NCI-H2196 treated with DMSO at 0.1 percent for 48 hours (cell line): Measurements from ENCODE around the gene GPC1.
"Not testable (repeated sequence)": the region's sequence is repeated elsewhere in the genome, so short reads cannot be mapped to it uniquely, and the experiment has no call there.

Experiments
- DNase-seq: peaks from one replicate; lab custom pipeline; 2025; ENCODE audit not compliant: unreplicated experiment; lab: John Stamatoyannopoulos, UW

The GPC1 gene

DNA sequence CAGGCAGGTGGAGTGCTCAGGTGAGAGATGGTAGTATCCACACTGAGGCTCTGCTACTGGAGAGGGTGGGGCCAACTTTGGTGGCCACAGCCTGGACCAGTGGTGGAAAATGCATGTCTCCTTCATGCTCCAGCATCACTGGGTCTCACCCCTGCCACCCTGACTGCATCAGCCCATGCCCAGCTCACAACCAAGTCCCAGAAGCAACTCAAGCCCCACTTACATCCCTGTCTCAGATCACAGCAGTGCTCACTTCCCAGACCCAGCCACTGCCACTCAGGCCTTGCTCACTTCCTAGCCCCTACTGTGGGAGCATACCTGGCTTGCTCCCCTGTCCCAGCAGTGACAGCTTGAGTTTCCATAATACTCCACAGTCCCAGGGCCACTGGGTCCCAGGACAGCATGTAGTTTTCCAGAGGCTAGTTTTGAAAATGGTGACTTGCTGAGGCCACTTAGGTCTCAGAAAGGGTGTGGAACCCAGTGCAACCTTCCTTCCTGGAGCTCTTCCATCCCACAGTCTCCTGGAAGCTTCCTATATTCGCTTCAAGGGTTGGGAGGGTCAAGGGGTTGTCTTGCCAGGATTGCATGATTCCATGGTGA lies 58.8 kb downstream of the GPC1 start:
- DNase-seq = no peak

- DNase-seq = not testable (repeated sequence)
Observed at GRCh38 chr2:240494942-240495341, 59.5 kb downstream of the GPC1 start.

- DNase-seq = not testable (repeated sequence)
Observed at GRCh38 chr2:240497082-240497481, 61.6 kb downstream of the GPC1 start.

DNA sequence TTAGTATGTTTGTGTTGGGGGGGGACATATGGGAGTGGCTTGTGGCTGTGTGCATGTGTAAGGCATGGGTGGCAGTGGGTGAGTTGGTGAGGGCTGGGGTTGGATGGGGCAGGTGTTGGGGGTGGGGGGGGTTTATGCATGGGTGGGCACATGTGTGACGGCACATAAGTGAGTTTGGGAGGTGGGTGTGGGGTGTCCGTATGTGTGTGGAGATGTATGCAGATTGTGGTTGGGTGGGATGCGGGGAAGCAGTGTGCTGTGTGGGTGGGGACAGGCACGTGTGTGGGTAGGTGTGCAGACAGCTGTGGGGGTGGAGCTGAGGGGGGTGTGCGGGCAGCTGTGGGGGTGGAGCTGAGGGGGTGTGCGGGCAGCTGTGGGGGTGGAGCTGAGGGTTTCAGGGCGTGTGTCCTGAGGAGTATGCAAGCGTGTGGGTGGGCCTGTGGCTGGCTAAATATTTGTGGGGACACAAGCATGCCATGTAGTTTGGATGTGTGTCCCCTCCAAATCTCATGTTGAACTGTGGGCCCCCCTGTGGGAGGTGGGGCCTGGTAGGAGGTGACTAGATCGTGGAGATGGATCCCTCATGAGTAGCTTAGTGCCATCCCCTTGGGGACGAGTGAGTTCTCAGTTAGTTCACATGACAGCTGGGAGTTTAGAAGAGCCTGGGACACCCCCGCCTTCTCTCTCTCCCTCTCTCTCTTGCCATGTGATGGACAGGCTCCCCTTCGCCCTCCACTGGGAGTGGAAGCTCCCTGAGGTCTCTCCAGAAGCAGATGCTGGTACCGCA lies 62.9 kb downstream of the GPC1 start:
- DNase-seq = no peak

- no peak for DNase-seq
Observed at GRCh38 chr2:240498958-240499260, 63.4 kb downstream of the GPC1 start.

DNA sequence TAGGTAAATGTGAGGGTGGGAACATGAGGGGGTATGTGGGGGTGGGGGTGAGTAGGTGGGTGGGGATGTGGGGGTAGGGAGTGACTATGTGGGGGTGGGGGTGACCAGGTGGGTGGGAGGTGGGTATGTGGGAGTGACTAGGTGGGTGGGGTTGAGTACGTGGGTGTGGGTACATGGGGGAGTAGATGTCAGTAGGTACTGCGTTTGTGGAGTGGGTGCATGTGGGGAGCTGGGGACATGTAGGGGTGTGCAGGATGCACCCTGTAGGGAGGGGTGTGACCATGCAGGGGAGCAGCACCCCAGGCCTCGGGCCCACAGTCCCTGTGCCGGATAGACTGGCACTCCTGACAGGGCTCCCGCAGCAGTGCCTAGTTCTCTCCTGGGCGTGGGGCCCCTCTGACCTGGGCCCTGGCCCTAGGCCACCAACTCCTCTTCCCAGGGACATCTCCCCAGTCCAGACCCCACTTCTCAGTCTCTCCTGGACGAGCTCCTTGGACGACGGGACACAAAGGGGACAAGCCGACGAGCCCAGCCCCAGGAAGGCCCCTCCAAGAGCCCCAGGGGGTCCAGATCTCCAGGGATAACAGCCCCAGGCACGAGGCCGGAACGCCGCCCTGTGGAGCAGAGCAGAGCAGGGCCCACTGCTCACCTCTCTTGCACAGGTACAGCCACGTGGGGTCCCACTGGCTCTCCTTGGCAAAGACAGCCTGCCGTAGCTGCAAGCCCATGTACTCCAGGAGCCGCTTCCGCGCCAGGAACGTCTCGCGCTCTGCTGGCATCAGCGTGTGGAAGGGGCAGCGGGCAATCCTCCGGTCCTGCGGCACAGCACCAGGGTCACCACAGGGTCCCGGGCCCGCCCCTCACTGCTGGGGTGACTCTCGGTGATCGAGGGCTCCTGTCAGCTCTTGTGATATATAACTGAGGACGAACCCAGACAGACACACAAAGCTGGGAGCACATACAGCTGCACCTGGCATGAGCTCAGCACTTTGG lies 64.1 kb downstream of the GPC1 start:
- DNase-seq = no peak

- no peak for DNase-seq
Observed at GRCh38 chr2:240500561-240501423, 65.3 kb downstream of the GPC1 start.

DNA sequence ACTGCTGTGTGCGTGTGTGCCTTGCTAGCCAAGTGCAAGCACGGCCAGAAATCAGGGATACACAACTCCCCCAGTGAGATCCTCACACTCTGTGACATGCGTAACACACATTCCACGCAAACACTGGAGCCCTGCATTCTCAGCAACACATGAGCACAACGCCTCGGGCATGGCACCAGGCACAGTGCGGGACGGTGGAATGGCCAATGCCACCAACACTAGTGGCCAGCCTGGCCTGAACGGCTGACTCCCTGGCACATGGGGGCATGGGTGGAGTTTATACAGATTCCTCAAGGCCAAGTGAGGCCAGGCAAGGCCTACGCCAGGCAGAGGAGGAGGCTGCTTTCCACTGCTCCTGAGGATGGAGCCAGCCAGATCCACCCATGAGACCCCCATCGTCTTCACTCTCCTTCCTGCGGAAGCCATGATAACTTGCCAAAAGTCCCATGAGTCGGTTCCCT lies 66.1 kb downstream of the GPC1 start:
- DNase-seq = no peak

DNA sequence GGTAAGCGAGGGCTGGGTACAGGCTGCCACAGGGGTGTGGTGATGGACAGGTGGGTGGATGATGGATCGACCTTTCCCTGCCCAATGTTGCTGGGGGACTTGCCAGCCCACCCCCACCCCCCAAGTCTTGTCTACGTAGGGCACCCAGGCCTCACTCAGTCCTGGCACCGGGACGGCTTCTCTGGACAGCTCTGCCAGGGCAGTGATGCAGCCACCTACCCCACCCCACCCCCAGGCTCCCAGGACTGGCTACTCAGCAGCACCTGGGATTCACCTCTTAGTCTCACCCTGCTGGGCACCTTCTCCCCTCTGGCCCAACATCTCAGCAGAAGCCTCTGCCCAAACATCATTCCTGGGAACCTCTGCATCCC lies 66.6 kb downstream of the GPC1 start:
- DNase-seq = no peak

DNA sequence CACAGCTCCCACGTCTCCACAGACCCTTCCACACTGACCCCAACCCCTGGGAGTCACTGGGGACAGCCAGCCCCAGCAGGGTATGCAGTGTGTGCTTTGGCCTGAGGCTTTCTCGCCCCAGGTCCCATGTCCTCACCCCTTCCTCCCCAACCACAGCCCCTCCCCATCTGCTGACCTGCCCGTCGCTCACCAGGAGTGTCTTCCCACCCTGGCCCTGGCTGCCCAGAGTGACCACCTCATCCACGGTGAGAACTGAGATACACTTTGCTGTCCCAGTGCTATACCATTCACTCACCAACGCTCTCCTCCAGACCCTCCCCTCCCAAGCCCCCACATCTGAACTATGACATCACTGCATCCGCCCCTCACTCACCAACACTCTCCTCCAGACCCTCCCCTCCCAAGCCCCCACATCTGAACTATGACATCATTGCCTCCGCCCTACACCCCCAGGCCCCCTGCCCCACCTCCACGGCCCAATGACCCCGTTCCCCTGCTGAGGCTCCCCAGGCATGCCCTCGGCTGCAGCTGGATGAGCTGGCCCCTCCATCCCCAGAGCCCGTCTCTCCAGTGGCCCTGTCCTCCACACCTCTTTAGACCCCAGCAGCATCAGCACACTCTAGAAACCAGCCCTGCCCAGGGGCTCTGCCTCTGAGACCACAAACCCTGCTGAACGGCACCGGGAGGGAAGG lies 67.1 kb downstream of the GPC1 start:
- no peak for DNase-seq

- no peak for DNase-seq
Observed at GRCh38 chr2:240503375-240503774, 67.9 kb downstream of the GPC1 start.

- no peak for DNase-seq
Observed at GRCh38 chr2:240503848-240504247, 68.4 kb downstream of the GPC1 start.

DNA sequence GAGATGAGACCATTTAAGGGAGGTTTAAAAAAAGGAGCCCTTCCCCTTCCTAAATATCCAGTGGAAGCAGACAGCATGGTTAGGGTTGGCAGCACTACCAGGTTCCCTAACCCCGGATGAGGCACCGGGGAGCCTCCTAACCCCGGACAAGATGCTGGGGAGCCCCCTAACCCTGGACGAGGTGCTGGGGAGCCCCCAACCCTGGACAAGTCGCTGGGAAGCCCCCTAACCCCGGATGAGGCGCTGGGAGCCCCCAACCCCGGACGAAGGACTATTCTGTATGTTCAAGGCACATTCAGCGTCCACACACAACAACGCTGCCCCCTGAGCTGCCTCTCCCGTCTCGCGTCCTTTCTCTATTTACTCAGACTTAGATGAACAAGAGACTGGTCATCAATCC lies 70.4 kb downstream of the GPC1 start:
- no peak for DNase-seq

GRCh38 chr2:240506406-240507059 lies 71.1 kb downstream of the GPC1 start:
- DNase-seq = no peak

DNA sequence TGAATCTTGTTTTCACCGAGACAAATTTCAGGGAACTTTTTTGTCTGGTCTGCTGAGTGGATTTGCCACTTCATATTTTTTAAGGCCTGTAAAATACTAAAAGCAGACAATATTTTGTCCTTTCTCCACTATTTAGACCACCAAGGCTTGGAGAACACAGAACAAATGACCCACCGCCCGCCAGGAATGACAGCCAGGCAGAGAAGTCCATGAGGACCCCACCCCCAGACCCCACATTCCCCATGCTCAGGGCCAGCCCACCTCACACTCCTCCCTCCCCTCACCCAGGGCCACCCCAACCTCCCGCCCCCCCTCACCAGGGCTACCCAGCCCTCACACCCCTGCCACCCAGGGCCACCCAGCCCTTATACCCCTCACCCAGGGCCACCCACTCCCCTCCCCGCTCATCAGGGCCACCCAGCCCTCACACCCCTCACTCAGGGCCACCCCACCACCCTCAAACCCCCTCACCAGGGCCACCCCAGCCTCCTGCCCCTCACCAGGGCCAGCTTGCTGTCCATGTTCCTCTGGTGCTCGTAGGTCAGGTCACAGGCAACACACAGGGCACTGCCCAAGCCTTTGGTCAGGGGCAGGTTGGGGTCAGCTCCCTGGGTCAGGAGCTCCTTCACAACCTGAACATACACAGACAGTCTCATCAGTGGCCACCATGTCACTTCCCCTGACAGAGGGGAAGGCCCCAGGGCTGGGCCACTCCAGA lies 71.8 kb downstream of the GPC1 start:
- no peak for DNase-seq

DNA sequence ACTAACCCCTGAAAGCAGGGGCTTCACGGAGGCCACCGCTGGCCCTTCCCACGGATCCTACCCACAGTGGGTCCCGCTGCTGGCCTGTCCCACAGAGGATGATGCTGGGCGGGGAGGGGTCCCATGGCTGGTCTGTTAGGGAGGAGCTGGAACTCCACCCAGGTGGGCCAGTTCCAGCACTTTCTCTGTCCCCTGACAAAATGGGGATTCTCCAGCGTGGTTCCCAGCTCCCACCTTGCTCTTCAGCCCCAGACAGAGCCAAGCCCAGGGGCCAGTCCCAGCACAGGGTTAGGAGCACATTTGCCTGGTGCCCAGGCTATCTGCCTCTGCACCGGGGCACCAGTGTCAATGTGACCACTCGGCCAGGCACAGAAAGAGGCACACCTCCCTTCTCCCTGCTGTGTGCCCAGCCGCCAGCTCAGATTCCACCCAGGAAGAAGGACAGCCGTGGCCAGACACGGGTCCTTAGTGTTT lies 72.4 kb downstream of the GPC1 start:
- DNase-seq = no peak

DNA sequence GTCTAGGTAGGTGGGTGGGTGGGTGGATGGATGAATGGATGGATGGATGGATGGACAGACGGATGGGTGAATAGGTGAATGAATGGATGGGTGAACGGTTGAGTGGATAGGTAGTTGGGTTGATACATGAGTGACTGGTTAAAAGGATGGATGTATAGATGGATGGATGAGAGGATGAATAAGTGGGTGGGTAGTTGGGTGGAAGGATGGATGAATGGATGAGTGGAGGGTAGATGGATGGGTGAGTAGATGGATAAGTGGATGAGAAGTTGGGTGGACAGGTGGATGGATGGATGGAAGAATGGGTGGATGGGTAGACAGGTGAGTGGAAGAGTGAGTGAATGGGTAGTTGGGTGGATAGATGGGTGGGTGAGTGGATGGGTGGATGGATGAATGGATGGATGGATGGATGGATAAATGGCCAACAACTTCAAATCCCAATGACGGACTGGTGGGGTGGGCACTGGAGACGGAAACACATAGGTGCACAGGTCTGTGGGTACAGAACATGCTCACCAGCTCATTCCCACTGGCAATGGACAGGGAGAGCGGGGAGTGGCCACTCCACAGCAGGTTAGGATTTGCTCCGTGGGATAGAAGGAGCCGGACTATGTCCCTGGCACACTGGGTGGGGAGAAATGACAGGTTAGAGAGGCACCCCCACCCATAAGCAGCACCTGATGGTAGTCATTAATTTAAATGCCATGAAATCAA lies 73.5 kb downstream of the GPC1 start:
- no peak for DNase-seq
